ENCODE data around the gene TOP3B.

DNA sequence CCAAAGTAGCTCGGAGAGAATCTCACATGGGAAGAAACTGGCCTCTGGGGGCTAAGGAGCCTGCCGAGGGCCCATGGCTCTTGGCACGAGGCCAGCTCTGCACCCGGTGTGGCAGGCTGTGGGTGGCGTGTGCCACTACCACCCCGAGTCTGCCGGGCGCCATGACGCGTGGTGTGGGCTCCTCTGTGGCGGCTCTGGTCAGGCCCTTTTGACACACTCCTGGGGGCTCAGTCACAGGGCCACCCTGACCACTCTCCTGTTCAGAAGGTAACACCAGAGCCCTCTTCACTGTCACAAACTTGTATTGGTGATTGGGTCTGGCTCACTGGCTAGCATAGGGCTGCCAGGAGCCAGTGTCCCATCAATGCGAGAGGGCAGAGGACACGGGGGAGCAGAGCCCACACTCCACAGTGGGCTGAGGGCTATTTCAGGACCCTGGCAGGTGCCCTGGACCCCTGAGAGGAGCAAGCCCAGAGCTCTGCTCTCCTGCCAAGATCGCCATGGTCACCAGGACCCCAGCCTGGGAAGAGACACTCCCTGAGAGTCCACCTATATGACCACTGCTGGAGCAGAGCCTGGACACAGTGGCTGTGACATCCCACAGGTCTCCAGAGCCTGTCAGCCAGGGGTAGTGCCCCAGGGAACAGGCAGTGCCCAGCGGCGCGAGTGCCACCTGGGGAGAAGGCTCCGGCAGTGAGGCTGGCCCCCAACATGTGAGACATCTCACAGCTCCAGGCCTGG, 21.3 kb downstream of the TOP3B start:
- TF ChIP-seq, protein P1, sequence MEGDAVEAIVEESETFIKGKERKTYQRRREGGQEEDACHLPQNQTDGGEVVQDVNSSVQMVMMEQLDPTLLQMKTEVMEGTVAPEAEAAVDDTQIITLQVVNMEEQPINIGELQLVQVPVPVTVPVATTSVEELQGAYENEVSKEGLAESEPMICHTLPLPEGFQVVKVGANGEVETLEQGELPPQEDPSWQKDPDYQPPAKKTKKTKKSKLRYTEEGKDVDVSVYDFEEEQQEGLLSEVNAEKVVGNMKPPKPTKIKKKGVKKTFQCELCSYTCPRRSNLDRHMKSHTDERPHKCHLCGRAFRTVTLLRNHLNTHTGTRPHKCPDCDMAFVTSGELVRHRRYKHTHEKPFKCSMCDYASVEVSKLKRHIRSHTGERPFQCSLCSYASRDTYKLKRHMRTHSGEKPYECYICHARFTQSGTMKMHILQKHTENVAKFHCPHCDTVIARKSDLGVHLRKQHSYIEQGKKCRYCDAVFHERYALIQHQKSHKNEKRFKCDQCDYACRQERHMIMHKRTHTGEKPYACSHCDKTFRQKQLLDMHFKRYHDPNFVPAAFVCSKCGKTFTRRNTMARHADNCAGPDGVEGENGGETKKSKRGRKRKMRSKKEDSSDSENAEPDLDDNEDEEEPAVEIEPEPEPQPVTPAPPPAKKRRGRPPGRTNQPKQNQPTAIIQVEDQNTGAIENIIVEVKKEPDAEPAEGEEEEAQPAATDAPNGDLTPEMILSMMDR (IDR thresholded peaks at IDR 0.05 in 2 of 3, conservative IDR thresholded peaks at IDR 0.05 in 1 of 3; ENCODE audit: control insufficient read depth in 2 of 3, extremely low read depth in 1 of 3, insufficient read depth in 1 of 3, low read depth in 3 of 3, low read length in 3 of 3), result no peak
- TF ChIP-seq TCF3 (IDR thresholded peaks at IDR 0.05; ENCODE audit: borderline replicate concordance, insufficient read depth, low read depth, low read length) (no peak), GABPA (IDR thresholded peaks at IDR 0.05; ENCODE audit: low read depth) (no peak), YY1 (IDR thresholded peaks at IDR 0.05; ENCODE audit: low read depth, low read length) (no peak), CHD4 (IDR thresholded peaks at IDR 0.05) (no peak), TAF1 (IDR thresholded peaks at IDR 0.05; ENCODE audit: borderline replicate concordance, low read depth, low read length) (no peak)
